ENCODE data around the gene NSDHL.
A peak's percentile ranks its signal among the peaks of the same experiment; 100 is the strongest.

DNA sequence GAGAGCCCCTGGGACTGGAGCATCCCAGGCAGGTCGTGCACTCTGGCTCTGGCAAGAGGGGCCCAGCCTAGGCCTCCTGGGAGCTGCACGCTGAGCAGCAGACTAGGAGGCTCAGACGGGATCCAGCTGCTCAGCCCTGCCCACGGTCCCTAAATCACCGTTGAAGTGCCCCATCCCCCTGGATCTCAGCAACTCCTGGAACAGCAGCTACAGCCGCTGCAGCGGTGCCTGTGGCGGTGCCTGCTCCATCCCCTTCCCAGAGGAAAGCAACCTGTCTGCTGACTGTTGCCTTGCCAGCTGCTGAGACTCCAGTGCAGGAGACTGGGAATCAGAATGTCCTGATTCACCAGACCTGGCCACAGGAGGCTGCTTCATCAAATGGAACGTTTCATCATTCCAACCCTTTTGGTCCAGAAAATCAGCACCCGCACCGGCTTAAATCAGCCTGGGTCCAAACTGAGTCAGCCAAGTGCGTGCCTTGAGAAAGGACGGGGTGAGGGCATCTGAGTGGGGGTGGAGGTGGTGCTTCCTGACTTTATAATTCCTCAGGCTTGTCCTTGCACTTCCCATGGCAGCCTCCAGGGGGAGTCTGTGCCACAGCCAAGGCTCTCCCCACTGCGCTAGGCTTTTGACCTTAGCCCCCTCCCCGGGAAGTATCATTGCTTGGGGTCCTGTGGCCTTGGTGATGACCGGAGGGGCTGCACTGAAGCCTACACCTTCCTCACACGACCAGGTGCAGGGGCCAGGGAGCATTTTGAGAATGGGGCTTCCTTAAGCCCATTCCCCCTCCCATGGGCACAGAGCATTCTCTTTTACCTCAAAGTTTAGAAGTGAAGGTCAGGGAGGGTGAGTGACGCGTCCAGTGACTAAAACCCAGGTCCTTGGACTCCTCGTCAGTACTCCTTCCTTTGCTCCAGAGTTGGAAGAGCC is 73.6 kb downstream of the NSDHL start:
- TF ChIP-seq POLR2A (IDR thresholded peaks at IDR 0.05) (no peak), CTCF (IDR thresholded peaks at IDR 0.05) (peak; percentile 52 to 66 (median 59))
